ENCODE results near the gene COLEC11.
"Not testable (repeated sequence)": the region's sequence is repeated elsewhere in the genome, so short reads cannot be mapped to it uniquely, and the experiment has no call there.

COLEC11 gene

GRCh38 chr2:3603536-3604206 is 8.8 kb downstream of the COLEC11 start:
- TF ChIP-seq JUND (IDR thresholded peaks at IDR 0.05; ENCODE audit: low read depth) = no peak
- DNase-seq (ENCODE audit: low read depth in 1 of 2, low spot score in 1 of 2) = no peak
- in situ Hi-C loops (cut with HindIII; ENCODE audit: low pct_unique_long_range_greater_than_20kb, low sequenced_read_pairs) = no loop called here

- TF ChIP-seq JUND (IDR thresholded peaks at IDR 0.05; ENCODE audit: low read depth) = no peak
- in situ Hi-C loops (cut with HindIII; ENCODE audit: low pct_unique_long_range_greater_than_20kb, low sequenced_read_pairs) = no loop called here
- DNase-seq (ENCODE audit: low read depth in 1 of 2, low spot score in 1 of 2) = no peak
Observed at GRCh38 chr2:3604207-3604877, 9.4 kb downstream of the COLEC11 start.

GRCh38 chr2:3604991-3605961 is 10.4 kb downstream of the COLEC11 start:
- in situ Hi-C loops (cut with HindIII; ENCODE audit: low pct_unique_long_range_greater_than_20kb, low sequenced_read_pairs) = no loop called here
- no peak for TF ChIP-seq JUND (IDR thresholded peaks at IDR 0.05; ENCODE audit: low read depth)
- DNase-seq (ENCODE audit: low read depth in 1 of 2, low spot score in 1 of 2) = peak; percentile 60 to 96

- in situ Hi-C loops (cut with HindIII; ENCODE audit: low pct_unique_long_range_greater_than_20kb, low sequenced_read_pairs) = no loop called here
- DNase-seq (ENCODE audit: low read depth in 1 of 2, low spot score in 1 of 2) = no peak
Observed at GRCh38 chr2:3606028-3606369, 11.1 kb downstream of the COLEC11 start.

GRCh38 chr2:3606370-3607201 is 11.7 kb downstream of the COLEC11 start:
- in situ Hi-C loops (cut with HindIII; ENCODE audit: low pct_unique_long_range_greater_than_20kb, low sequenced_read_pairs) = no loop called here
- TF ChIP-seq JUND (IDR thresholded peaks at IDR 0.05; ENCODE audit: low read depth) = no peak
- no peak for DNase-seq (ENCODE audit: low read depth in 1 of 2, low spot score in 1 of 2)

More at GRCh38 chr2:3606028-3606369, 11.1 kb downstream of the COLEC11 start:
- no peak for TF ChIP-seq JUND (IDR thresholded peaks at IDR 0.05; ENCODE audit: low read depth)

GRCh38 chr2:3608373-3609278 is 13.7 kb downstream of the COLEC11 start:
- TF ChIP-seq JUND (IDR thresholded peaks at IDR 0.05; ENCODE audit: low read depth) = no peak
- no peak for DNase-seq (ENCODE audit: low read depth in 1 of 2, low spot score in 1 of 2)
- in situ Hi-C loops (cut with HindIII; ENCODE audit: low pct_unique_long_range_greater_than_20kb, low sequenced_read_pairs) = no loop called here

GRCh38 chr2:3609279-3609673 is 14.4 kb downstream of the COLEC11 start:
- in situ Hi-C loops (cut with HindIII; ENCODE audit: low pct_unique_long_range_greater_than_20kb, low sequenced_read_pairs); DNase-seq (ENCODE audit: low read depth in 1 of 2, low spot score in 1 of 2): not testable (repeated sequence)

- no peak for DNase-seq (ENCODE audit: low read depth in 1 of 2, low spot score in 1 of 2)
- no peak for TF ChIP-seq JUND (IDR thresholded peaks at IDR 0.05; ENCODE audit: low read depth)
Observed at GRCh38 chr2:3610415-3610814, 15.5 kb downstream of the COLEC11 start.

GRCh38 chr2:3610881-3611505 is 16.1 kb downstream of the COLEC11 start:
- in situ Hi-C loops (cut with HindIII; ENCODE audit: low pct_unique_long_range_greater_than_20kb, low sequenced_read_pairs) = no loop called here
- TF ChIP-seq JUND (IDR thresholded peaks at IDR 0.05; ENCODE audit: low read depth) = no peak
- DNase-seq (ENCODE audit: low read depth in 1 of 2, low spot score in 1 of 2) = no peak

More at GRCh38 chr2:3610415-3610814, 15.5 kb downstream of the COLEC11 start:
- in situ Hi-C loops (cut with HindIII; ENCODE audit: low pct_unique_long_range_greater_than_20kb, low sequenced_read_pairs) = no loop called here

GRCh38 chr2:3611589-3611988 is 16.7 kb downstream of the COLEC11 start:
- TF ChIP-seq JUND (IDR thresholded peaks at IDR 0.05; ENCODE audit: low read depth) = no peak
- no peak for DNase-seq (ENCODE audit: low read depth in 1 of 2, low spot score in 1 of 2)
- in situ Hi-C loops (cut with HindIII; ENCODE audit: low pct_unique_long_range_greater_than_20kb, low sequenced_read_pairs) = no loop called here
